A673 (cell line): ENCODE data around the gene SMIM15.

Source experiments
- EZH2 ChIP-seq: fragments of 200-600 bp; sonication (generic); IDR thresholded peaks from 2 replicates; pipeline ENCODE4 v1.6.1; 2017; ENCODE audit warnings: borderline replicate concordance, low read depth, mild to moderate bottlenecking, mixed read lengths, antibody characterized with exemption, low read length; ENCODE audit not compliant: poor library complexity, severe bottlenecking
- TF ChIP-seq, protein P1 (sequence below): fragments of 300-800, 200-600 bp; sonication (generic); conservative IDR thresholded peaks from 2 replicates; pipeline ENCODE4 v1.5.1; 2017; ENCODE audit warnings: low read depth, mild to moderate bottlenecking, antibody characterized with exemption, low read length, moderate library complexity, mixed read lengths

DNA sequence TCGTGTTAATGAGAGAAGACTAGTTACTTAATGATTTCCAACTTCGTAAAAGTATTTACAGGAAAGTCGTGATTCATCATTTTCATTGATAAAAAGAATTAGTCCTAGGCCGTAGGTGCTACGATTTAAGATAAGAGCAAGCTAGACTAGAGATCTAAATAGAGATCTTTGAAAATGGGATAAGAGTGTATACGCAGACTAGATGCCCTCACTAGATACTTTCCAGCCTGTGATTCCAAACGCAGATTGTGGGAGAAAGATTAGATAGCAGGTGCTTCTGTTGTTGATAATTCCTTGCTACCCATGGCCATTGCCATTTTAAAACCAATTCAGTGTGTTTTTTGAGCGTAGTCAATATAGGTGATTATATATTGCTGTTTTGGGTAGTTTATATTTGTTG lies 6.7 kb upstream of the SMIM15 start:
- TF ChIP-seq, protein P1, sequence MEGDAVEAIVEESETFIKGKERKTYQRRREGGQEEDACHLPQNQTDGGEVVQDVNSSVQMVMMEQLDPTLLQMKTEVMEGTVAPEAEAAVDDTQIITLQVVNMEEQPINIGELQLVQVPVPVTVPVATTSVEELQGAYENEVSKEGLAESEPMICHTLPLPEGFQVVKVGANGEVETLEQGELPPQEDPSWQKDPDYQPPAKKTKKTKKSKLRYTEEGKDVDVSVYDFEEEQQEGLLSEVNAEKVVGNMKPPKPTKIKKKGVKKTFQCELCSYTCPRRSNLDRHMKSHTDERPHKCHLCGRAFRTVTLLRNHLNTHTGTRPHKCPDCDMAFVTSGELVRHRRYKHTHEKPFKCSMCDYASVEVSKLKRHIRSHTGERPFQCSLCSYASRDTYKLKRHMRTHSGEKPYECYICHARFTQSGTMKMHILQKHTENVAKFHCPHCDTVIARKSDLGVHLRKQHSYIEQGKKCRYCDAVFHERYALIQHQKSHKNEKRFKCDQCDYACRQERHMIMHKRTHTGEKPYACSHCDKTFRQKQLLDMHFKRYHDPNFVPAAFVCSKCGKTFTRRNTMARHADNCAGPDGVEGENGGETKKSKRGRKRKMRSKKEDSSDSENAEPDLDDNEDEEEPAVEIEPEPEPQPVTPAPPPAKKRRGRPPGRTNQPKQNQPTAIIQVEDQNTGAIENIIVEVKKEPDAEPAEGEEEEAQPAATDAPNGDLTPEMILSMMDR = no peak
- TF ChIP-seq EZH2 = no peak
